ENCODE results near the gene SPDYE5.
"Not testable (repeated sequence)": the region's sequence is repeated elsewhere in the genome, so short reads cannot be mapped to it uniquely, and the experiment has no call there.

The SPDYE5 gene

GRCh38 chr7:75485355-75485978, 6.7 kb upstream of the SPDYE5 start:
- H3K36me3 ChIP-seq (ENCODE audit: control insufficient read depth, insufficient read depth, low read length); H3K79me2 ChIP-seq; H3K4me1 ChIP-seq; H3K9me3 ChIP-seq (ENCODE audit: control insufficient read depth, low read length); H3K27me3 ChIP-seq (ENCODE audit: control insufficient read depth, insufficient read depth, low read length): not testable (repeated sequence)
- Histone ChIP-seq H2AFZ (peak overlapping the region; percentile 73), H3K27ac (peak overlapping the region; percentile 68), H3K4me2 (ENCODE audit: low read length) (peak overlapping the region; percentile 55), H3K4me3 (ENCODE audit: low read depth, low read length) (peak overlapping the region; percentile 77), H3K9ac (peak overlapping the region; percentile 56)

- H3K79me2 ChIP-seq; H3K9me3 ChIP-seq (ENCODE audit: control insufficient read depth, low read length); H3K27me3 ChIP-seq (ENCODE audit: control insufficient read depth, insufficient read depth, low read length); H3K36me3 ChIP-seq (ENCODE audit: control insufficient read depth, insufficient read depth, low read length); H3K4me1 ChIP-seq: not testable (repeated sequence)
- Histone ChIP-seq H3K27ac (peak within 1 kb of the TSS; percentile 68), H3K4me2 (ENCODE audit: low read length) (peak within 1 kb of the TSS; percentile 65), H3K4me3 (ENCODE audit: low read depth, low read length) (peak within 1 kb of the TSS; percentile 77), H3K9ac (peak within 1 kb of the TSS; percentile 56), H2AFZ (peak within 1 kb of the TSS; percentile 73)
Observed at GRCh38 chr7:75485979-75486643, 6.0 kb upstream of the SPDYE5 start, which contains the start of gene POM121C. TSS of gene POM121C (minus strand) at chr7:75486299. CDS start at chr7:75441496, 44,803 bp downstream.

GRCh38 chr7:75509033-75509432, 16.9 kb downstream of the SPDYE5 start:
- not testable (repeated sequence) for H3K79me2 ChIP-seq; H3K27ac ChIP-seq; H3K4me1 ChIP-seq; H3K4me2 ChIP-seq (ENCODE audit: low read length); H3K9ac ChIP-seq; H2AFZ ChIP-seq; H3K9me3 ChIP-seq (ENCODE audit: control insufficient read depth, low read length); H3K27me3 ChIP-seq (ENCODE audit: control insufficient read depth, insufficient read depth, low read length); H3K36me3 ChIP-seq (ENCODE audit: control insufficient read depth, insufficient read depth, low read length); H3K4me3 ChIP-seq (ENCODE audit: low read depth, low read length)

GRCh38 chr7:75518842-75519241, 26.7 kb downstream of the SPDYE5 start:
- not testable (repeated sequence) for H3K4me1 ChIP-seq; H2AFZ ChIP-seq; H3K9ac ChIP-seq; H3K36me3 ChIP-seq (ENCODE audit: control insufficient read depth, insufficient read depth, low read length); H3K27ac ChIP-seq; H3K4me2 ChIP-seq (ENCODE audit: low read length); H3K27me3 ChIP-seq (ENCODE audit: control insufficient read depth, insufficient read depth, low read length); H3K4me3 ChIP-seq (ENCODE audit: low read depth, low read length); H3K9me3 ChIP-seq (ENCODE audit: control insufficient read depth, low read length)
- peaks cover 15% of the 10 kb centered on the region for H3K79me2 ChIP-seq

GRCh38 chr7:75521727-75522126, 29.6 kb downstream of the SPDYE5 start:
- H3K36me3 ChIP-seq (ENCODE audit: control insufficient read depth, insufficient read depth, low read length); H3K9ac ChIP-seq; H3K27me3 ChIP-seq (ENCODE audit: control insufficient read depth, insufficient read depth, low read length); H3K27ac ChIP-seq; H3K4me2 ChIP-seq (ENCODE audit: low read length); H3K9me3 ChIP-seq (ENCODE audit: control insufficient read depth, low read length); H3K4me1 ChIP-seq; H3K4me3 ChIP-seq (ENCODE audit: low read depth, low read length); H2AFZ ChIP-seq: not testable (repeated sequence)
- peaks cover 18% of the 10 kb centered on the region for H3K79me2 ChIP-seq

GRCh38 chr7:75527224-75527722, 35.2 kb downstream of the SPDYE5 start:
- not testable (repeated sequence) for H3K27me3 ChIP-seq (ENCODE audit: control insufficient read depth, insufficient read depth, low read length); H3K4me1 ChIP-seq; H3K36me3 ChIP-seq (ENCODE audit: control insufficient read depth, insufficient read depth, low read length); H3K9me3 ChIP-seq (ENCODE audit: control insufficient read depth, low read length)
- H2AFZ ChIP-seq: peak overlapping the region; percentile 93
- H3K9ac ChIP-seq: peak overlapping the region; percentile 70
- peak overlapping the region; percentile 61 for H3K27ac ChIP-seq
- H3K4me2 ChIP-seq (ENCODE audit: low read length): peak overlapping the region; percentile 86
- peaks cover 11% of the 10 kb centered on the region for H3K79me2 ChIP-seq
- peak overlapping the region; percentile 98 for H3K4me3 ChIP-seq (ENCODE audit: low read depth, low read length)

GRCh38 chr7:75531359-75531821, 39.3 kb downstream of the SPDYE5 start:
- Histone ChIP-seq H3K9me3 (ENCODE audit: control insufficient read depth, low read length) (no peaks in the 10 kb centered on the region), H3K27ac (peak overlapping the region; percentile 24), H3K4me1 (no peaks in the 10 kb centered on the region), H3K9ac (no peak overlapping the region), H3K4me2 (ENCODE audit: low read length) (no peak overlapping the region), H3K79me2 (peaks cover 2% of the 10 kb centered on the region), H3K4me3 (ENCODE audit: low read depth, low read length) (no peak overlapping the region), H3K36me3 (ENCODE audit: control insufficient read depth, insufficient read depth, low read length) (no peaks in the 10 kb centered on the region), H3K27me3 (ENCODE audit: control insufficient read depth, insufficient read depth, low read length) (no peaks in the 10 kb centered on the region), H2AFZ (peak overlapping the region; percentile 60)
- no peak for TF ChIP-seq CTCF (IDR thresholded peaks at IDR 0.05)

Measured in parathyroid adenoma (tissue), 2 donors.